Central memory CD8-positive, alpha-beta T cell (primary cell): Measurements from ENCODE around the gene NGLY1.

Experiments
- ATAC-seq: fragments of 150-1000 bp; cut with Tn5 transposase; replicated peaks from 2 replicates; pipeline ENCODE4 v1.10.0; 2022; ENCODE audit warnings: mild to moderate bottlenecking, moderate FRiP score, moderate number of reproducible peaks; ENCODE audit not compliant: poor library complexity, severe bottlenecking; ENCODE audit errors: extremely low read depth
- DNase-seq, 2 donors: peaks; one replicate each; pipeline ENCODE4 v3.0.0; 2021; ENCODE audit warnings: low spot score in 2 of 2
- H3K27ac Mint-ChIP-seq: one replicate; pipeline ENCODE4 v1.8.0; 2022; ENCODE audit warnings: low read depth, mild to moderate bottlenecking, moderate library complexity, mixed read lengths
- H3K27me3 Mint-ChIP-seq: one replicate; pipeline ENCODE4 v1.8.0; 2022; ENCODE audit warnings: mixed read lengths
- H3K36me3 Mint-ChIP-seq: one replicate; pipeline ENCODE4 v1.8.0; 2022; ENCODE audit warnings: mild to moderate bottlenecking, moderate library complexity, mixed read lengths; ENCODE audit not compliant: insufficient read depth
- H3K4me1 Mint-ChIP-seq: one replicate; pipeline ENCODE4 v1.8.0; 2022; ENCODE audit warnings: mixed read lengths
- H3K4me3 Mint-ChIP-seq: one replicate; pipeline ENCODE4 v1.8.0; 2022; ENCODE audit warnings: mild to moderate bottlenecking, moderate library complexity, mixed read lengths
- H3K9me3 Mint-ChIP-seq: one replicate; pipeline ENCODE4 v1.8.0; 2022; ENCODE audit warnings: mixed read lengths

Gene NGLY1

DNA sequence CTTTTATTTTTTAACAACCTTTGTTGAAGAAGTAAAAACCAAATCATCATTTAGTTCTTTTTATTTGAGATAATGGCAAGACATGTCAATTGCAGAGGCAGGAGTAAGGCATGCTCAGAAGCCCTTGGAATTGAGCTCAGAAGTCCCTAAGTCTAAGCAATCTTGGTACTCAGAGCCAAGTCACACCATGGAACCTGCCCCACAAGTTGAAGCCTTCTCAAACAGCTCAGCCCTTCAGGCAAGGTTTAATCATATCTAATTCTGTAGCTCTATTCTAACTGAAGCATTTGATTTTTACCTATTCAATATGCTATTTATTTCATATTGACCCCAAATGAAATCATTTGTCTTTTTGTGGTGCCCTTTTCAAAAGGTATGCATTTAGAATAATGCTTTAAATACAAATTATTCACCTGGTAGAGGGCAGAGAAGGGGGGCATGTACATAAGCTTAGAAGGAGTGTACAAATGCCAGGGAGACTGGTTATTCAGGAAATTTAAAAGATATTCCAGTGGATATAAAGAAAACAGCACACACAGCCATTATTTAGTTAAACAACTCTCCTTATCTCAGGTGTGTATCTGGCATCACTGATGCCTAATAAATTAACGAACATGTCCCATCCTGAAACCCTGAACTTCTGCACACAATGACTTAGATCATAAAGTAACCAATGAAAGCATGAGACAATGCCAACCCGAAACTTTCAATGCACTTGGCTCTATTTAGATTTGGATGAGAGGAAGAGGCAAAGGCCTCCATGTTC is 92.3 kb downstream of the NGLY1 start:
- Mint-ChIP-seq H3K27ac (no peak overlapping the region), H3K27me3 (peaks cover 33% of the 10 kb centered on the region), H3K9me3 (no peaks in the 10 kb centered on the region), H3K4me1 (no peaks in the 10 kb centered on the region), H3K36me3 (no peaks in the 10 kb centered on the region), H3K4me3 (no peak overlapping the region)
- no peak for DNase-seq
- no peak for ATAC-seq

GRCh38 chr3:25689226-25689625 is 94.0 kb downstream of the NGLY1 start:
- ATAC-seq = no peak
- Mint-ChIP-seq H3K4me3 (no peak overlapping the region), H3K9me3 (no peaks in the 10 kb centered on the region), H3K27ac (no peak overlapping the region), H3K27me3 (peaks cover 33% of the 10 kb centered on the region), H3K4me1 (no peaks in the 10 kb centered on the region), H3K36me3 (no peaks in the 10 kb centered on the region)
- DNase-seq = no peak

DNA sequence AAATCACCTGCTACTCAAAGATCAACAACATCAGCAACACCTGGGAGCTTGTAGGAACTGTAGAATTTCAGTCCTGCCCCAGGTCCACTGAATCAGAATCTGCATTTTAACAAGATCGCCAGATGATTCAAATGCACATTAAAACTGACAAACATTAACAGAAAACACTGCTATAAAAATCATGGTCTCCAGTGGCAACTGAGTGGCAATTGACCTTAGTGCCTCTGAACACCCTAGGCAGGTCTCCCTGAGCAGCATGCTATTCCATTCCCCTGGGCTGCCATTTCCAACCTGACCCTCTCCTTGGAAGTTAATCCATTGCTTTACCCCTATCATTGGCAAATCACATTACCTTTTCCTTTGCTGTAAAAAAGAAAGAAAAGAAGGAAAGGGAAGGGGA is 95.5 kb downstream of the NGLY1 start:
- ATAC-seq = no peak
- Mint-ChIP-seq H3K4me3 (no peak overlapping the region), H3K27ac (no peak overlapping the region), H3K27me3 (peaks cover 33% of the 10 kb centered on the region), H3K9me3 (no peaks in the 10 kb centered on the region), H3K4me1 (no peaks in the 10 kb centered on the region), H3K36me3 (no peaks in the 10 kb centered on the region)
- no peak for DNase-seq

GRCh38 chr3:25686766-25687165 is 96.5 kb downstream of the NGLY1 start:
- H3K4me3 Mint-ChIP-seq = no peak overlapping the region
- no peaks in the 10 kb centered on the region for H3K36me3 Mint-ChIP-seq
- no peaks in the 10 kb centered on the region for H3K9me3 Mint-ChIP-seq
- ATAC-seq (no peak), DNase-seq (no peak)
- H3K27ac Mint-ChIP-seq = no peak overlapping the region
- H3K27me3 Mint-ChIP-seq = peaks cover 29% of the 10 kb centered on the region
- no peaks in the 10 kb centered on the region for H3K4me1 Mint-ChIP-seq

GRCh38 chr3:25683882-25684281 is 99.4 kb downstream of the NGLY1 start:
- H3K4me3 Mint-ChIP-seq = no peak overlapping the region
- ATAC-seq (no peak), DNase-seq (no peak)
- H3K27me3 Mint-ChIP-seq = peaks cover 11% of the 10 kb centered on the region
- no peaks in the 10 kb centered on the region for H3K4me1 Mint-ChIP-seq
- no peaks in the 10 kb centered on the region for H3K9me3 Mint-ChIP-seq
- H3K36me3 Mint-ChIP-seq = peaks cover 2% of the 10 kb centered on the region
- H3K27ac Mint-ChIP-seq = no peak overlapping the region

DNA sequence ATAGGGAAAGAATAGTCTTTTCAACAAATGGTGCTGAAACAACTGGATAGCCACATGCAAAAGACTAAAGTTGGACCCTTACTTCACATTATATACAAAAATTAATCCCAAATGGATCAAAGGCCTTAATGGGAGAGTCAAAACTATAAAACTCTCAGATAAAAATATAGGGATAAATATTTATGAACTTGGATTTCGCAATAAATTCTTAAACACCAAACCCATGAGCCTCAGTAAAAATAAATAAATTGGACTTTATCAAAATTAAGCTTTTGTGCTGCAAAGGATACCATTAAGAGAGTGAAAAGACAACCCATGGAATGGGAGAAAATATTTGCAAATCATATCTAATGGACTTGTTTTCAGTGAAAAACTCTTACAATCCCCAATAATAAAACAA is 99.8 kb downstream of the NGLY1 start:
- DNase-seq (no peak), ATAC-seq (no peak)

DNA sequence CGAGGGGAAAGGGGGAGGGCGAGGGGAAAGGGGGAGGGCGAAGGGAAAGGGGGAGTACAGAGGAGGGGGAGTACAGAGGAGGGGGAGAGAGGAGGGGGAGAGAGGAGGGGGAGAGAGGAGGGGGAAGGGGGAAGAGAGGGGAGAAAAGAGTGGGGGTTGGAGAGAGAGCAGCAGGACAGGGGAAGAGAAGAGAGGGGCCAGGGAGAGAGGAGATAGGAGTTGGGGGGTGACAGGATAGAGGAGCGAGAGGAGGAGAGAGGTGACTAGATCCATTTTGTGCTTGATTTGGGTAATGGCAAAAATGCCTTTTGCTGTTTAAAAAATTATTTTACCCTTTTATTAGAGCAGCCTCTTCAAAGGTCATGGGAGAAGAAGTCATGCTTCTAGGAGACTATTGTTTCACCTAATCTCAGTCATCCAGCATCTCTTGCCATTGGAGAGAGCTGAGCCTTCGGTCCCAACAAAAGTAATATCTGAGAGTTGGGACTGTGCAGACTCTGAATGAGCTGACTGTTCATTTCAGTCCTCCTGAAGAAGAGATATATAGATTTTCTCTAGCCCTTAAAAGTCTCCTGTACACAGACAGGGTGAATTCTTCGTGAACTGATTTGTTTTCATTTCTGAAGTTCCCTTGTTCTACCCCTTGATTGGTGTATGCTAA is 103.5 kb downstream of the NGLY1 start:
- Mint-ChIP-seq H3K36me3 (peaks cover 2% of the 10 kb centered on the region), H3K4me3 (no peak overlapping the region), H3K9me3 (no peaks in the 10 kb centered on the region)

More for the DNA sequence above, 99.8 kb downstream of the NGLY1 start:
- H3K9me3 Mint-ChIP-seq = no peaks in the 10 kb centered on the region
- H3K27ac Mint-ChIP-seq = no peak overlapping the region
- H3K4me1 Mint-ChIP-seq = no peaks in the 10 kb centered on the region
- H3K27me3 Mint-ChIP-seq = peaks cover 6% of the 10 kb centered on the region
- H3K4me3 Mint-ChIP-seq = no peak overlapping the region
- H3K36me3 Mint-ChIP-seq = peaks cover 2% of the 10 kb centered on the region

GRCh38 chr3:25679166-25679565 is 104.1 kb downstream of the NGLY1 start:
- Mint-ChIP-seq H3K27me3 (no peaks in the 10 kb centered on the region), H3K4me3 (no peak overlapping the region), H3K4me1 (no peaks in the 10 kb centered on the region), H3K9me3 (no peaks in the 10 kb centered on the region), H3K27ac (no peak overlapping the region), H3K36me3 (peaks cover 2% of the 10 kb centered on the region)
- ATAC-seq (no peak), DNase-seq (no peak)

More for the DNA sequence above, 103.5 kb downstream of the NGLY1 start:
- ATAC-seq (no peak), DNase-seq (no peak)
- Mint-ChIP-seq H3K4me1 (no peaks in the 10 kb centered on the region), H3K27ac (no peak overlapping the region), H3K27me3 (no peaks in the 10 kb centered on the region)

GRCh38 chr3:25678581-25678980 is 104.7 kb downstream of the NGLY1 start:
- H3K9me3 Mint-ChIP-seq = no peaks in the 10 kb centered on the region
- peaks cover 2% of the 10 kb centered on the region for H3K36me3 Mint-ChIP-seq
- no peaks in the 10 kb centered on the region for H3K4me1 Mint-ChIP-seq
- H3K27me3 Mint-ChIP-seq = no peaks in the 10 kb centered on the region
- ATAC-seq (no peak), DNase-seq (no peak)
- no peak overlapping the region for H3K27ac Mint-ChIP-seq
- no peak overlapping the region for H3K4me3 Mint-ChIP-seq

- Mint-ChIP-seq H3K27me3 (no peaks in the 10 kb centered on the region), H3K27ac (no peak overlapping the region), H3K9me3 (no peaks in the 10 kb centered on the region), H3K36me3 (peaks cover 2% of the 10 kb centered on the region), H3K4me1 (no peaks in the 10 kb centered on the region), H3K4me3 (no peak overlapping the region)
- no peak for DNase-seq
- ATAC-seq = no peak
These were observed 106.1 kb downstream of the NGLY1 start for GRCh38 chr3:25677121-25677520.

GRCh38 chr3:25674670-25675069 is 108.6 kb downstream of the NGLY1 start:
- DNase-seq (no peak), ATAC-seq (no peak)
- H3K4me3 Mint-ChIP-seq = no peak overlapping the region
- H3K9me3 Mint-ChIP-seq = no peaks in the 10 kb centered on the region
- no peaks in the 10 kb centered on the region for H3K36me3 Mint-ChIP-seq
- no peaks in the 10 kb centered on the region for H3K4me1 Mint-ChIP-seq
- no peak overlapping the region for H3K27ac Mint-ChIP-seq
- H3K27me3 Mint-ChIP-seq = no peaks in the 10 kb centered on the region

GRCh38 chr3:25673738-25674298 is 109.4 kb downstream of the NGLY1 start:
- Mint-ChIP-seq H3K4me3 (no peak overlapping the region), H3K27ac (no peak overlapping the region), H3K27me3 (no peaks in the 10 kb centered on the region), H3K36me3 (no peaks in the 10 kb centered on the region), H3K9me3 (no peaks in the 10 kb centered on the region), H3K4me1 (no peaks in the 10 kb centered on the region)
- no peak for ATAC-seq
- no peak for DNase-seq
